ENCODE data around the gene AUTS2.

Gene AUTS2

DNA sequence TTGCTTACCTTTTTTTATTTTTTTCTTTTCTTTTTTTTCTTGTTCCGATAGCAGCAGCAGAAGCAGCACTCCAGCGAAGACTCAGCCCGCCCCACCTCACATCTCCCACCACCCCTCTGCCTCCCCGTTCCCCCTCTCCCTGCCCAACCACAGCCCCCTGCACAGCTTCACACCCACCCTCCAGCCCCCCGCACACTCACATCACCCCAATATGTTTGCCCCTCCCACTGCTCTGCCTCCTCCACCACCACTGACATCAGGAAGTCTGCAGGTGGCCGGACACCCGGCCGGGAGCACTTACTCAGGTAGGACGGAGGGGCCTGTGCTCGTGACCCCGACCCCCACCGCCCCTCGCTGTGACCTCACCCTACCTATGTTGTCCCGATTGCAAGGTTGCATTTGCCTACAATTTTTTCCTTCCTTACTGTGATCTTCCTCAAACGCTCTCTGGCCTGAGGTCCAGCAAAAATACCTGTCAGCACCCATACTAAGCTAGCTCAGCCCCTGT is 1166.5 kb downstream of the AUTS2 start:
- H3K36me3 Mint-ChIP-seq (ENCODE audit: low read depth) = peaks cover 72% of the 10 kb centered on the region
- TF ChIP-seq, protein P1, sequence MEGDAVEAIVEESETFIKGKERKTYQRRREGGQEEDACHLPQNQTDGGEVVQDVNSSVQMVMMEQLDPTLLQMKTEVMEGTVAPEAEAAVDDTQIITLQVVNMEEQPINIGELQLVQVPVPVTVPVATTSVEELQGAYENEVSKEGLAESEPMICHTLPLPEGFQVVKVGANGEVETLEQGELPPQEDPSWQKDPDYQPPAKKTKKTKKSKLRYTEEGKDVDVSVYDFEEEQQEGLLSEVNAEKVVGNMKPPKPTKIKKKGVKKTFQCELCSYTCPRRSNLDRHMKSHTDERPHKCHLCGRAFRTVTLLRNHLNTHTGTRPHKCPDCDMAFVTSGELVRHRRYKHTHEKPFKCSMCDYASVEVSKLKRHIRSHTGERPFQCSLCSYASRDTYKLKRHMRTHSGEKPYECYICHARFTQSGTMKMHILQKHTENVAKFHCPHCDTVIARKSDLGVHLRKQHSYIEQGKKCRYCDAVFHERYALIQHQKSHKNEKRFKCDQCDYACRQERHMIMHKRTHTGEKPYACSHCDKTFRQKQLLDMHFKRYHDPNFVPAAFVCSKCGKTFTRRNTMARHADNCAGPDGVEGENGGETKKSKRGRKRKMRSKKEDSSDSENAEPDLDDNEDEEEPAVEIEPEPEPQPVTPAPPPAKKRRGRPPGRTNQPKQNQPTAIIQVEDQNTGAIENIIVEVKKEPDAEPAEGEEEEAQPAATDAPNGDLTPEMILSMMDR (IDR thresholded peaks at IDR 0.05; ENCODE audit: unreplicated experiment in 3 of 3) = no peak
- no peaks in the 10 kb centered on the region for H3K27me3 Mint-ChIP-seq (ENCODE audit: low read depth)
- no peak overlapping the region for H3K4me3 Mint-ChIP-seq
- peaks cover 34% of the 10 kb centered on the region for H3K4me1 Mint-ChIP-seq
- peak overlapping the region in 2 of 3 experiments; percentile 47 to 80 for H3K27ac Mint-ChIP-seq
- H3K9me3 Mint-ChIP-seq = no peaks in the 10 kb centered on the region

DNA sequence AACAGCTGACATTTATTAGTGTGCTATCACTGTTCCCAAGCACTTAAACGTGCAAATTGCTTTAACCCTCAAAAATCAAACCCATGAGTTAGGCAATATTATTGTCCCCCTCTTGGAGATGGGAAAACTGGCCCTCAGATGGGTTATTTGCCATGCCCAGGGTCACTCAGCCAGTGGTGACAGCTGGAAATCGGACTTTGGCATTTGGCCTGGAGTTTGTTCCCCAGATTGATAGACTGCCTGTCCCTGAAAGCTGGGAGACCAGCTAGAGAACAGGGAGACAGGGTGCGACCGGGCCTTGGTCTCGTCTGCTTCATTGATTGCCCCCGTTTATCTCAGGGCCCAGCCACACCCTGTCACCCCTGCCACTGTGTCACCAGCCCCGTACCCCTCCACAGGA is 1167.4 kb downstream of the AUTS2 start:
- H3K4me1 Mint-ChIP-seq = peaks cover 34% of the 10 kb centered on the region
- H3K36me3 Mint-ChIP-seq (ENCODE audit: low read depth) = peaks cover 77% of the 10 kb centered on the region
- H3K27ac Mint-ChIP-seq = no peak overlapping the region
- no peaks in the 10 kb centered on the region for H3K9me3 Mint-ChIP-seq
- no peak overlapping the region for H3K4me3 Mint-ChIP-seq
- H3K27me3 Mint-ChIP-seq (ENCODE audit: low read depth) = no peaks in the 10 kb centered on the region
- TF ChIP-seq, protein P1 (IDR thresholded peaks at IDR 0.05; ENCODE audit: unreplicated experiment in 3 of 3) = no peak

DNA sequence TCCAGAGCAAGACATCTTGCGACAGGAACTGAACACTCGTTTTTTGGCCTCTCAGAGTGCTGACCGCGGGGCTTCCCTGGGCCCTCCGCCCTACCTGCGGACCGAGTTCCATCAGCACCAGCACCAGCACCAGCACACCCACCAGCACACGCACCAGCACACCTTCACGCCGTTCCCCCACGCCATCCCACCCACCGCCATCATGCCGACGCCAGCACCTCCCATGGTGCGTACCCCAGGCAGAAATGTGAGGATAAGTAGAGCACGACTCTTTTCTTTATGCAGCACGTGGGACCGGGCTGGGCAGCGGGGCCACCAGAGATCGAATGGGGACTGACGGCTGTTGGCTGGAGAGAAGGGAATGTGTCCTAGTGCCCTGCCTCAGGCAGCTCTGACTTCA is 1167.8 kb downstream of the AUTS2 start:
- H3K27me3 Mint-ChIP-seq (ENCODE audit: low read depth) = no peaks in the 10 kb centered on the region
- TF ChIP-seq, protein P1 (IDR thresholded peaks at IDR 0.05; ENCODE audit: unreplicated experiment in 3 of 3) = no peak
- no peak overlapping the region for H3K27ac Mint-ChIP-seq
- no peak overlapping the region for H3K4me3 Mint-ChIP-seq
- H3K36me3 Mint-ChIP-seq (ENCODE audit: low read depth) = peaks cover 77% of the 10 kb centered on the region
- H3K4me1 Mint-ChIP-seq = peaks cover 33% of the 10 kb centered on the region
- H3K9me3 Mint-ChIP-seq = no peaks in the 10 kb centered on the region

DNA sequence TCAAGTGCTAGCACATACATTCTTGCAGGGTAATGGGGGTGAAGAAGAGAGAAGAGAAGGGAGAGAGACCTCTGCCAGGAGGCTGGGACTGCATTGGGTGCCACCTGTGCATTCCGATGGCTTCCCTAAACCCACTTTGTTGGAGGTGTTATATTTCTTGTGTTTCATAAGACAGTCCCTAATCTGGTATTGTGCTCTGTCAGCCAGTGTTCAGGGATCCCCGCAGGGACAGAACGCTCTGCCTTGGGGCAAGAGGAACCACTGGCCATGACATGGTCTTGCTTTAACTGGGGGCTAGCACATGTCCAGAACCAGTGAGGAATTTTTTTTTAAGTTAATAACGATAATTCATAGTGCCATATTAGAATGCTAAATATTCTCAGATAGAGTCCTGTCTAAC is 1168.4 kb downstream of the AUTS2 start:
- Mint-ChIP-seq H3K27me3 (ENCODE audit: low read depth) (no peaks in the 10 kb centered on the region), H3K9me3 (no peaks in the 10 kb centered on the region), H3K4me1 (peaks cover 27% of the 10 kb centered on the region), H3K27ac (no peak overlapping the region), H3K4me3 (no peak overlapping the region), H3K36me3 (ENCODE audit: low read depth) (peaks cover 77% of the 10 kb centered on the region)
- TF ChIP-seq, protein P1 (IDR thresholded peaks at IDR 0.05; ENCODE audit: unreplicated experiment in 3 of 3) = no peak

DNA sequence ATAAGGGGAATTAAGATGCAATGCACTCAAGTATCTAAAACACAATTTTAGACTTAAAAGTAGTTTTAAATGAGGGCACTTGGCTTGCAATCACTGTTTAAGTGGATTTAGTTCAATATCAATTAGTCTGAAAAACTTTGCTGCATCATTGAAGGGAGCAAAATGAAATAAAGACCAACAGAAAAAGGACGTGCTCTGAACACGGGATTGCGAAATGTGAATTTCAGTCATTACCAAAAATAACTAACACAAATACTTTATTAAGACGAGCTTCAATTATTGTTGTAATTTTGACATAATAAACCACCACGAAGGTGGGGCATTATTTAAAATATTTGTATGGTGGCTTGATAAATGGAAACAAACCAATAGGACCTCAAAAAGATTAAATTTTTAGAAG is 1171.9 kb downstream of the AUTS2 start:
- Mint-ChIP-seq H3K27ac (no peak overlapping the region), H3K4me3 (no peak overlapping the region), H3K27me3 (ENCODE audit: low read depth) (no peaks in the 10 kb centered on the region), H3K36me3 (ENCODE audit: low read depth) (peaks cover 85% of the 10 kb centered on the region), H3K9me3 (no peaks in the 10 kb centered on the region), H3K4me1 (peaks cover 26% of the 10 kb centered on the region)
- TF ChIP-seq, protein P1 (IDR thresholded peaks at IDR 0.05; ENCODE audit: unreplicated experiment in 3 of 3) = no peak

DNA sequence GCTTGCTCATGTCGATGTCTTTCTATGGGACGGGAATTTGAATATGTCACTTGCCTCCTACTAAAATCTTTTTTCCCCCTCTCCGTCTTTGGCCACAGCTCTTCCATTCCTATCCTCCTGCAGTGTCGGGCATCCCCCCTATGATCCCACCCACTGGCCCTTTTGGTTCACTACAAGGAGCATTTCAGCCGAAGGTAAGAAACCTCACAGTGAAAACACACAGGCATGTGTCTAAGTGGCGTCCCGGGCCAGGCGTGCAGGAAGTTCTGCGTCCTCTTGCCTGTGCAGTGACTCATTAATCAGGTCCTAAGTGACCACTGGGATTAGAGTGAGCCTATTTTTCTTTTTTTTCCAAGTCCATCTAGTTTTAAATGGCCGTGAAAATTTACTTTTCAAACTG is 1173.2 kb downstream of the AUTS2 start:
- Mint-ChIP-seq H3K27ac (peak overlapping the region in 1 of 3 experiments; percentile 55), H3K4me1 (peaks cover 37% of the 10 kb centered on the region), H3K27me3 (ENCODE audit: low read depth) (no peaks in the 10 kb centered on the region), H3K4me3 (no peak overlapping the region), H3K9me3 (no peaks in the 10 kb centered on the region), H3K36me3 (ENCODE audit: low read depth) (peaks cover 85% of the 10 kb centered on the region)
- TF ChIP-seq, protein P1 (IDR thresholded peaks at IDR 0.05; ENCODE audit: unreplicated experiment in 3 of 3) = no peak
